HG02588 (cell line): ENCODE data around the gene DCX.
"Not testable (repeated sequence)": the region's sequence is repeated elsewhere in the genome, so short reads cannot be mapped to it uniquely, and the experiment has no call there.

Experiments used
- ATAC-seq: cut with Tn5 transposase; IDR thresholded peaks from one replicate; pipeline ENCODE4 v1.9.1; 2021; ENCODE audit warnings: mild to moderate bottlenecking, moderate library complexity; ENCODE audit not compliant: unreplicated experiment

The DCX gene

GRCh38 chrX:111375747-111376146 lies 36.2 kb downstream of the DCX start:
- no peak for ATAC-seq

- ATAC-seq: no peak
Observed at GRCh38 chrX:111372086-111372485, 39.9 kb downstream of the DCX start.

GRCh38 chrX:111365770-111366325 lies 46.1 kb downstream of the DCX start:
- no peak for ATAC-seq

GRCh38 chrX:111363741-111364140 lies 48.3 kb downstream of the DCX start:
- ATAC-seq: no peak

GRCh38 chrX:111361751-111362150 lies 50.2 kb downstream of the DCX start:
- ATAC-seq: no peak

- no peak for ATAC-seq
Observed at GRCh38 chrX:111360839-111361238, 51.2 kb downstream of the DCX start.

- ATAC-seq: no peak
Observed at GRCh38 chrX:111355523-111356115, 56.4 kb downstream of the DCX start.

- ATAC-seq: no peak
Observed at GRCh38 chrX:111354496-111354895, 57.5 kb downstream of the DCX start.

- no peak for ATAC-seq
Observed at GRCh38 chrX:111353793-111354192, 58.2 kb downstream of the DCX start.

GRCh38 chrX:111352424-111352823 lies 59.6 kb downstream of the DCX start:
- no peak for ATAC-seq

- no peak for ATAC-seq
Observed at GRCh38 chrX:111349934-111350333, 62.1 kb downstream of the DCX start.

GRCh38 chrX:111349101-111349500 lies 62.9 kb downstream of the DCX start:
- no peak for ATAC-seq

GRCh38 chrX:111348429-111348828 lies 63.6 kb downstream of the DCX start:
- no peak for ATAC-seq

GRCh38 chrX:111346150-111346549 lies 65.8 kb downstream of the DCX start:
- not testable (repeated sequence) for ATAC-seq

GRCh38 chrX:111340054-111340453 lies 71.9 kb downstream of the DCX start:
- no peak for ATAC-seq

GRCh38 chrX:111339212-111339611 lies 72.8 kb downstream of the DCX start:
- no peak for ATAC-seq

GRCh38 chrX:111338095-111338698 lies 73.8 kb downstream of the DCX start:
- ATAC-seq: no peak

GRCh38 chrX:111337067-111337637 lies 74.8 kb downstream of the DCX start:
- no peak for ATAC-seq

- no peak for ATAC-seq
Observed at GRCh38 chrX:111336141-111336540, 75.9 kb downstream of the DCX start.

- ATAC-seq: no peak
Observed at GRCh38 chrX:111329370-111329769, 82.6 kb downstream of the DCX start.

- ATAC-seq: no peak
Observed at GRCh38 chrX:111328858-111329257, 83.1 kb downstream of the DCX start.

- no peak for ATAC-seq
Observed at GRCh38 chrX:111322231-111322855, 89.6 kb downstream of the DCX start.
